Fibroblast of upper back skin (primary cell): ENCODE data around the gene GRIN3B.

Experiments used
- DNase-seq: peaks from one replicate; pipeline ENCODE4 v3.0.0-alpha.2; 2013

Gene GRIN3B

DNA sequence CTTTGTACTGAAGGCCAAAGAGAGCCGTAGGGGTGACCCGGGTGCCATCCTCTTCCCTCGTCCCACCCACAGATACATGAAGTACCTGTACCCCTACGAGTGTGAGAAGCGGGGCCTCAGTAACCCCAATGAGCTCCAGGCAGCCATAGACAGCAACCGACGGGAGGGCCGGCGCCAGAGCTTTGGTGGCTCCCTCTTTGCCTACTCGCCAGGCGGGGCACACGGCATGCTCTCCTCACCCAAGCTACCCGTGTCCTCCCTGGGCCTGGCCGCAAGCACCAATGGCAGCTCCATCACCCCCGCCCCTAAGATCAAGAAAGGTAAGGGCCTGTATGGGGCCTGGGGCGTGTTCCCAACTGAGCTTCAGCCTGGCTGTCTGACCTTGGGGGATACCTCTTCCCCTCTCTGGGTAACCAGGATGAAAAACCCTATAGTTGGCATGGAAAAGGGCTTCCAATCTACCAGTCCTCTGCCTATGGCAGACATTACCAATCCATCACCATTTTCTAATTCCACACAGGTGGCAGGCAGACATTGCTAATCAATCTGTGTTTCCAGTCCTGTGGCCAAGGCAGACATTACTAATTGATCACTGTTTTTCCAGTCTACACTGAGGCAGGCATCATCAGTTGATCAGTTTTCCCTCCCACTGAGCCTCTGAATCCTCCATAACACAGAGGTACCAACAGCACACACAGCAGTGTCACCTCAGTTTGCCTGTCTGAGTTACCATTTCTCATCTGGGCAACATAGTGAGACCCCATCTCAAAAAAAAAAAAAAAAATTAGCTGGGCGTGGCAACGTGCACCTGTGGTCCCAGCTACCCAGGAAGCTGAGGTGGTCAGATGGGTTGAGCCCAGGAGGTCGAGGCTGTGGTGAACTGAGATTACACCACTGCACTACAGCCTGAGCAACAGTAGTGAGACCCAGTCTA lies 35.2 kb upstream of the GRIN3B start:
- no peak for DNase-seq

DNA sequence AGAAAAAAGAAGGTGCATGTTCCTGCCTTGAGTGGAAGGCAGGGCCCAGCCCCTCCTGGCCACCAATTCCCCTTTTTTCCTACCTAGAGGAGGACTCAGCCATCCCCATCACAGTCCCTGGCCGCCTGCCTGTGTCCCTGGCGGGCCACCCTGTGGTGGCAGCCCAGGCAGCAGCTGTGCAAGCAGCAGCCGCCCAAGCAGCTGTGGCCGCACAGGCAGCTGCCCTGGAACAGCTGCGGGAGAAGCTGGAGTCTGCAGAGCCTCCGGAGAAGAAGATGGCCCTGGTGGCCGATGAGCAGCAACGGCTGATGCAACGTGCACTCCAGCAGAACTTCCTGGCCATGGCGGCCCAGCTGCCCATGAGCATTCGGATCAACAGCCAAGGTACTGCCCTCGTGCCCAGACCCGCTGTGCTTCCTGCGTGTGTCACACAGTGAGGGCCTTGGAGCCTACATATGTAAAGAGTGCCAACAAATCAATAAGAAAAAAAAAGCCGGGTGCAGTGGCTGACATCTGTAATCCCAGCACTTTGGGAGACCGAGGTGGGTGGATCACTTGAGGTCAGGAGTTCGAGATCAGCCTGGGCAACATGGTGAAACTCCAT lies 33.6 kb upstream of the GRIN3B start:
- no peak for DNase-seq

DNA sequence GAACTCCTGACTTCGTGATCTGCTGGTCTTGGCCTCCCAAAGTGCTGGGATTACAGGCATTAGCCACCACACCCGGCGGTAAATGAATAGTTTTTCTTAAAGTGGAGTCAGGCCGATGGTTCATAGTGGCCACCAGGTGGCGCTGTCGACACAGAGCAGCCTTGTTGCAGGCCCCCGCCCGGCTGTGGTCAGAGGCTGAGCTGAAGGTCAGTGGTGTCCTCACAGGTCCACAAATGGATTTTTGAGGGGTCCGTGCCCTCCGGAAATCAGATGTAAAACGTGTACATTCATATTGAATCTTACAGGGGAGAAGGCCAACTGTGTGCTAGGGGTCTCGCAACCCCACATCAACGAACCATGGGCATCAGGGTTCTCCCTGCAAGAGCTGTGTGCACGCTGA lies 29.5 kb upstream of the GRIN3B start:
- DNase-seq, result no peak

DNA sequence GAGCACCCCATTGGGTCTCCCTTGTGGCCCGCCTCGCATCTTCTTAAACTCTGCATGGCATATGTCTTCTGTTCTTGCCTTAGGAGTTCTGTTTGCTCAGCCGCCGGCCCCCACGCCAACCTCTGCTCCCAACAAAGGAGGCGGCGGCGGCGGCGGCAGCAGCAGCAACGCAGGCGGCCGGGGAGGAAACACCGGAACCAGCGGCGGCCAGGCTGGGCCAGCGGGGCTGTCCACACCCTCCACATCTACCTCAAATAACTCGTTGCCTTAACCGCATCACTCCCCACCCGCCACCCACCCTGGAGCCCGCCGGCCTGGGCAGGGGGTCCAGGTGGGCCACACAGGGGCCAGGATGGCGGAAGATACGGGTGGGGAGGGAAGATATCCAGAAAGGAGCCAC lies 28.4 kb upstream of the GRIN3B start:
- DNase-seq, result no peak

DNA sequence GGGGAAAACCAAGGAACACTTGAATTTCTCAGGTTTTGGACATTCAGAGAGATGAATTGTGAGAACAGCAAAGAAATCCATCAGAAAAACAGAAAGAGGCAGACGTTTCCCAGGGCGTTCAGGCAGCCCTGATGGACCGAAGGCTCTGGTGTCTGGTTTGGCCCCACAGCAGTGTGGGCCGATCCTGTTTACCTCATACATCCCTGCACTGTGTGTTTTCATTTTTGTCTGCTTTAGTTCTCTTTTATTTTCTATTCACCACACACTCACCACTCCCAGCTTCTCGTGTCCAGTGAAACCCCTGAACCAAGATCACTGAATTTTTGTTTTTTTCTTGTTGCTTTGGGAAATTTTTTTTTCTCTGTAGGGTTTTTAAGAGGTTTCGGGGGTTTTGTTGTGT lies 27.9 kb upstream of the GRIN3B start:
- no peak for DNase-seq

DNA sequence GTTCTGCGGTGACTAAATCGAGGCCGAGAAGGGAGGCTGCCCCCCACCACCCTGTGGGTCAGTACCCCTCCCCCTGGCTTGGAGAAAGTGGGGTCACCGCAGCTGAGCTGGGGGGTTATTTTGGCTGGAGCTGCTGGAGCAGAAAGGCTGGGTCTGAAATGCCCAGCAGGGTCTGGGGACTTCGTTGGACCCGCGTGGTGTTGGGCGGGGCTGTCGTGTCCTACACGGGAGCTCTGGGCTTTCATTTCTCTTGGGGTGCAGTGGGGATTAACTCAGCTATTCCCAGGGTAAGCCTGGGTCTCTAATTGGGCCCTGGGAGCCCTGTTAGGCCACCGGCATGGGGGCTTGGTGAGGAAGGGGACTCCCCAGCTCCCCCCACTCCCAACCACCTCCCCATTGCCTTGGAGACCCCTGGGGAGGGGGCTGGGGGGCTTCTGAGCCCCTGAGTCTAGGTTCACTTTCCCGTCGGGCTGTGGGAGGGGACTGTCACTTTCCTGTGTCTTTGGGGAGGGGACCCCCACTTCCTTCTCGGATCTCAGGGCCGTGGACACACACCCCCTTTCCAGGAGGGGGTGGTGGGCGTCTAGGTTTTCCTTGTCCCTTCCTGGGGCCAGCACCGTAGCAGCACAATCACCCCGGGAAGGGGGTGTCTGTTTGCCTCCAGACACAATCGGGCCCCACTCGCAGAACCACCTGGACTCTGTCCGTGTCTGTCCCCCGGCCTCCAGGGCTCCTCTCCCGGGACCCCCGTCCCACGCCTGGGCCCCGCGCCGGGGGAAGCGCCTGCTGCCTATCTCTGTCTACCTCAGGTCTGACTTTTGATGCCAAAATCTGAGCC lies 26.3 kb upstream of the GRIN3B start:
- no peak for DNase-seq

DNA sequence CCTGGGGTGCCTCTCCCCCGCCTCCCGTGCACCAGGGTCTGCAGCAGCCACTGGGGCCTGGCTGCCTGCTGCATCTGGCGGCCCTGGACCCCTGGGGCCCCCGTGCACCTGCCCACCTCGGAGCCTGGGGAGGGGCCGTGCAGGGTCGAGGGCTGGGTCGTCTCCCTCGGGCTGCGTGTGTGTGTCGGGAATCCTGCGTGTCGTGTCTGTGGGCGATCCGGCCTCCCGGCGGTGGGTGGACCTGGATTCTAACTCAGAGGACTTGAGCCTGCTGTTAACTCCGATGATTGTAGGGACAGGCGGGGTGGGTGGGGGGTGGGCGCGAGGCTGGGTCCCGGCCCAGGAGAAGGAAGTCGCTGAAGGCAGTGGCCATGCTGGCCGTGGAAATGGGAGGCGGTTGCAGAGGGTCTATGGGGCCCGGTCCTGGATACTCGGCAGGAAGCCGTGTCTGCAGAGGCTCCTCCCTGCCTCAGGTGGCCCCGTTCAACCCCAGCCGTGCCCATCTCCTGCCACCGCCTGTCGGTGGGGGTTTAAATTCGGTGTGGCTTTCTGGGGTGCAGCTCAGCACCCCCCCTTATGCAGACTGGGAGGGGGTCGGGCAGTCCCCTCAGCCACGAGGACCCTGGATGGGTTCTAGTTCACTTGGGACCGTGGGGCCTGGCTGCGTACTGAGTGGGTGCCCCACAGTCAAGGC lies 25.5 kb upstream of the GRIN3B start:
- no peak for DNase-seq

DNA sequence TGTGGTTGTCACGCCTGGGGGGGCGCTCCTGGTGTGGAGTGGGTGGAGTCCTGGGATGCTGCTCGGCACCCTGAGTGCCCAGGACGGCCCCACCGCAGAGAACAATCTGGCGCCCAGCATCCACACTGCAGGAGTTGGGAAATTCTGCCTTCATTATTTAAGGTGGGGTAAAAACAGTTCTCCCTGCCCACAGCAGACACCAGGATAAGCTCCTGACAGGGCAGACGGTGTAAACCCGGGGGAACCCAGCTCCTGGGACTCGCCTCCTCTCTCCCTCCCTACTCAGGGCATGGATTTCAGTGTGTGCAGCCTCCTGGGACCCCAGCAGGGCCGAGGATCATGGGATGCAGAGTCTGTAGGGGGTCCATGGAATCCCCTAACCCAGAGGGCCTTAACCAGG lies 23.7 kb upstream of the GRIN3B start:
- no peak for DNase-seq

DNA sequence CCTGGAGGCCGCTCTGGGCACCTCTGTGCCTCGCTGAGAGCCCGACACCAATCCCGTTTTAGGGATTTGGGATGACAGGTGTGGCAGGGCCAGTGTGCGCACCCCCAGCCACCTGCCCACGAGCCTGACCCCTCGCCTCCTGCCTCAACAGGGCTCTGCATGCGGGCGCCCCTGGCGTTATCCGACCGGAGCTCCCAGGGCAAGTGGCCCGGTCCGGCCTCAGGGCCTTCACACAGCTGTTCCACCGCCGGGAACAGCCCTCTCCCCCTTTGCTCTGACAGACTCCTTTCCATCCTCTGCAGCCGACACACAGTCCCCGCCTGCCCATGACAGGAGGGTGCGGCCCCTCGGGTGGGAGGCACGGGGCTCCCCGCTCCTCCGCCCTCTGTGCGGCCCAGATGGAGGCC lies 23.2 kb upstream of the GRIN3B start:
- no peak for DNase-seq

DNA sequence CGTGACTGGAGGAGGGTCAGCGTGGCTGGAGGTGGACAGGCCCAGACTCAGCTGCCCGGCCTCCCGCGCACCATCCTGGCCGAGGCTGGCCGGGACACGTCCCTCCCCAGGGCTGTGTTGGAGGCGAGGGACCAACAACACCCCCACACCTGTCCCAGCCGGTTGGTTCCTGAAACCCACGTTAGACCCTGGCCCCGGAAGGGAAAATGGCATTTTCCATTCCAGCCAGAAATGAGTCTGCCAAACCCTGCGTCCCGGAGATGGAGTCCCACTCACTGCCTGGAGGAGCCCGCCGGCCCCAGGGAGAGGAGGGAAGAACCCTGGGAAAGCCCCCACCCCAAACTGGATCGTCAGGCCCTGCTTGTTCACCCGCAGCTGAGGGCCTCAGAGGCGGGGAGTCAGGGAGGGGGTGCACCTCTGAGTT lies 20.9 kb upstream of the GRIN3B start:
- no peak for DNase-seq

DNA sequence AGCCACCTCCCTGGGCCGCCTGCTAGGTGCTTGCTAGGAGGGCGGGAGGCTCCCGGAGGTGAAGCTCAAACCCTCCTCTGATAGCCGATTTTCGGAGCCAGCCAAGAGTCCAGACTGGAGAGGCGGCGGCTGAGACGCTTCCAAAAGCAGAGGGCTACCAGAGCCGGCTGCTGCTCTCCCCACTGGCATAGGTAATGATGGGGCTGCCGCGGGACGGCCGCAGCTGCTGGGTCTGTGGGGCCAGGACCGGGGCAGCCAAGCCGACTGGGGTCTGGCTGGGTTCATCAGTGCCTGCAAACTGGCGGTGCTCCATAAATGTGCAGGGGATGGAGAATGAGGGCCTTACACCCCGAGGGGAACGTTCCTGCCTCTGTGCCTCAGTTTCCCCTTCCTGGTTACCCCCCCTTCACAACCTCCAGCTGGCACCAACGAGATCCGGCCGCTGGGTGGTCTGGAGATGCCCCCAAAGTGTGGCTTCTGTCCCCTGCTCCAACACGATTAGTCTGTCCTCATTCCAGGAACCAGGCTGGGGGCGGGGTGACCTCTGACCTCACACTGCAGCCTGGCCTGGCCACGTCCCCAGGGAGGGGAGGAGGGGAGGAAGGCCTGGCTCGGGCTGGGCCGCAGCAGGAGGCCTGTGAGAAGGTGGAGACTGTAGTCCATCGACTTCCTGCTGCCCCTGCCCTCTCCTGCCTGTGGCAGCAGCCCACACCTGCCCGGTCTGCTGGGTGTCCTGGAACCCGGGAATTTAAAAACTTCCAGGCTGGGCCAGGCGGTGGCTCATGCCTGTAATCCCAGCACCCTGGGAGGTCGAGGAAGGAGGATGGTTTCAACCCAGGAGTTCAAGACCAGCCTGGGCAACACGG lies 19.9 kb upstream of the GRIN3B start:
- no peak for DNase-seq

DNA sequence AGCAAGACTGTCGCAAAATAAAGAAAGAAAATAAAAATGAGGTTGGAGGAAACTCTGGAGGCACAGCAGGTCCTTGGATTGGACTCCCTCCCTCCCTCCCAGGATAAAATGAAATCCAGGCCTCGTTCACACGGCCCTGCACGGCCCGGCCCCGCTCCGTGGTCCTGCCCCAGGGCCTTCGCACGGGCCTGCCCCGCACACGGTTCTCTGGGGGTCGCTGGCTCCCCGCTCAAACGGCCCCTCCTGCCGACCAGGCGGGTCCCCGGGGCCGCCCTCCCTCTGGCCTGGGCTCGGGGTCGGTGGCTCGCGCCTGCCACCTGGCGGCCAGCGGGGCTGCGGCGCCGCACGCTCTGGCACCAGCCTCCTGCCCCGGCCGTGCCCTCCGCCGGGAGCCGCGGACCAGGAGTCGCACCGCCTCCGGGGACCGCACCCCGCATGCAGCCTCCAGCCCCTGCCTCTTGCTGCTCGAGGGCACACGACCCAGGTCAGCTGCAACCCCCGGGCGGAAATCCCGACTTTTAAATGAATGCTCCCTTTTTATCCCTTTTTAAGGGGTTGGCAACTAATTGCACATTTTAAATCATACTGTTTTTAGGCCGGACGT lies 17.6 kb upstream of the GRIN3B start:
- peak; percentile 41 for DNase-seq

DNA sequence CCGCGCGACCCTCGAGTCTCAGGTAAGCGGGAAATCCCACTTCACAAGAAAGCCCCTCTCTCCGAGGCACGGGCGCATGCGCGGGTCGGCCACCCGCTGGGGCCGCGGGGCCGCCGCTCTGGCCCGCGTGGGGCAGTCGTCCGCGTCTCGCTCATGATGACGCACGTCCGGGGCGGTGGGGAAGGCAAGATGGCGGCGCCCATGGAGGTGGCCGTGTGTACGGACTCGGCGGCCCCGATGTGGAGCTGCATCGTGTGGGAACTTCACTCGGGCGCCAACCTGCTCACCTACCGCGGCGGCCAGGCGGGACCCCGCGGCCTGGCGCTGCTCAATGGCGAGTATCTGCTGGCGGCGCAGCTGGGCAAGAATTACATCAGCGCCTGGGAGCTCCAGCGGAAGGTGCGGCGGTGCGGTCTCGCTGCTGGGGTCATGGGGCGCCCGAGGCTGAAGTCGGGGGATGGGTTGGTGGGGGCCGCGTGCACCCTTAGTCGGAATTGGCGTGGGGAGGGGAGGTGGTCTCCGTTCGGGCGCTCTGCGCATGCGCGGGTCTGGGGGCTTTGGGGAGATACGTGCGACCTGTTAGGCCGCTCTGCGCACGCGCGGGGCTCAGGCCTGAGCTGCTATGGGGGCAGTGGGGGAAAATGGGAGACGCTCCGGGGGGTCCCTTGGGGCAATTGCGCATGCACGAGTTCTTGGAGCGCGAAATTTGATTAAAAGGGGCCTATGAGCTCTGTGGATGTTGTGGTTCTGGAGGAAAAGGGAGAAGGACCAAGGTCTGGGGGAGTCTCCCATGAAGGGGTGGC lies 15.9 kb upstream of the GRIN3B start, which contains the start of gene WDR18:
TSS of gene WDR18 (plus strand) at position 181 of the 803 bp plus-strand sequence. CDS start at position 190, 9 bp downstream.
- DNase-seq, result peak; percentile 89

DNA sequence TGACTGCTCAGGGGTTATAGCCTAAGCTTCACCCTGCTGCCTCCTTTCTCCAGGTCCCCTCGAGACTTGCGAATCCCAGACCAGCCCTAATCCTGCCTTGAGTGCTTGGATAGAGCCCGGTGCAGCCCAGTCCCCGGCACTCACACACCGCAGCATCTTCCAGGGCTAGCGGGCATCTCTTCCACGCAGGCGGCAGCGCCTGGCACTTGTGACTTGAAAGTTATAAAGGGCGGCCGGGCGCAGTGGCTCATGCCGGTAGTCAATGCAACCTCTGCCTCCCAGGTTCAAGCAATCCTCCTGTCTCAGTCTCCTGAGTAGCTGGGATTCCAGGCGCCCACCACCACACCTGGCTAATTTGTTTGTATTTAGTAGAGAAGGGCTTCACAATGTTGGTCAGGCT lies 14.1 kb upstream of the GRIN3B start:
- DNase-seq, result no peak

DNA sequence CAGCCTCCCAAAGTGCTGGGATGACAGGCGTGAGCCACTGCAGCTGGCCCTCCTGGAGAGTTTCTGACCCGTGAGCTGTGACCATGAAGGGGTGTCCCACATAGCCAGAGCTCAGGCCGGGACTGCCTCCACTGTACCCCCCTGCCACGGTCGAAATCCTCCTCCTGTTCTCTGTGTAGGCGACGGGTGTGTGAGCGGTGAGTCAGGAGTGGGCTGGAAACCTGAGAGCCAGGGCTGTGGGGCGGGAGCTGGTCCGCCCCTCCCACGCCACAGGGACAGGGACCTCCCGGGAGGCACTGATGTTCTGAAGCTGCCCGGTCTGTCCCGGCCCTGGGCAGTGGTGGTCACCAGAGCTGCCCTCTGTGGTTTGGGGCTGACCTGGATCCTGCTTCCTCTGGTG lies 12.1 kb upstream of the GRIN3B start:
- no peak for DNase-seq

DNA sequence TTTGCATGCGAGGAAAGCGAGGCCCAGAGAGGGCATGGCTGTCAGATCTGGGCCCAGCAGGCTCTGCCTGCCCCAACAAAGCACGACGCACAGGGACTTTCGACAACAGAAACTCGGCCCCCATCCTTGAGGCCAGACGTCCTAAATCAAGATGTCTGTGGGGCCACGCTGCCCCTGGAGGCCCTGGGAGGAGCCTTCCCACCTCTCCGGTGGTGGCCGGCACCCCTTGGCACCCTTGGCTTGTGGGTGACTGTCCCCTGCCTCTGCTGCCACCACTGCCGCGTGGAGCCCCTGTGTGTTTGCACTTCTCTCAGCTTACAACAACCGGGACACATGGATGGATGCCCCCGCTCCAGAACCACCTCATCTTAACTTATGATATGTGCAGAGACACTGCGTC lies 11.7 kb upstream of the GRIN3B start:
- DNase-seq, result no peak

DNA sequence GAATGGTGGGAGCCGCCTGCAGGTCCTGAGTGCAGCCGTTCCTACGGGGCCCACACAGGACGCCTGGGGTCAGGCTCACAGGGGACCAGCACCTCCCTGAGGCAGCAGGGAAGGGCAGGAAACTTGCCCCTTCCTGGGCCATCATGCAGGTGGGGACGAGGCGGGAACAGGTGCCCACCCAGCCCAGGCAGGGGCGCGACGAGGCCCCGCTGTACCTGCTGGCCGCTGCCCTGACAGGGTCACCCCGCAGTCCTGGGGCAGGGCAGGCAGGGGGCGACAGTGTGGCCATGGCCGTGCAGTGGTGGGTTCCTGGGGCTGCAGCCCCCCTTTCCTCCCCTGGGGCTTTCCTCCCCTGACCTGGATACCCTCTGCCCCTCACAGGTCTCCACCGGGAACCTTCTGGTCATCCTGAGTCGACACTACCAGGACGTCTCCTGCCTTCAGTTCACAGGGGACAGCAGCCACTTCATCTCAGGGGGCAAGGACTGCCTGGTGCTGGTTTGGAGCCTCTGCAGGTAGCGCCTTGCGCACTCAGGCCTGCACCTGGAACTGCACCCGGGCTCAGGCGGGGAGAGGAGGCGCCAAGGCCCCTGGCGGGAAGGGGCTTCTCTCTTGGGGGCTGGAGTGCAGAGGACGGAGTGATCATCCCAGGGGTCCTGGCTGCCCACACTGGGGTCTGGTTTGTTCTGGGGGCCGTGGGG lies 10.7 kb upstream of the GRIN3B start:
- DNase-seq, result no peak

DNA sequence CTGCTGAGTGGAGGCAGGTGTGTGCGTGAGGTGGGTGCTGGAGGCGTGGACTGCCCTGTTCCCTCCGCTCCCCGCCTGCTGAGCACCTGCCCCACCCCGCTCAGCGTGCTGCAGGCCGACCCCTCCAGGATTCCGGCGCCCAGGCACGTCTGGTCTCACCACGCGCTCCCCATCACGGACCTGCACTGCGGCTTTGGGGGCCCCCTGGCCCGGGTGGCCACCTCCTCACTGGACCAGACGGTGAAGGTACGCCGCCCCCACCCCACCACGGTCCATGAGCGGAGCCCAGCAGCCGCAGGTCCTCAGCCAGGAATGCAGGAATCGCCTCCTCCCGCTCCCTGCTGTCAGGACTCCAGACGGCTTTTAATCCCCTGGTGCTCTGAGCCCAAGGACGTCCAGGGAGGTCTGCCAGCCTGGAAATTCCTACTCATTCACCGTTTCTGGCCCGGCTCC lies 10.1 kb upstream of the GRIN3B start:
- no peak for DNase-seq

DNA sequence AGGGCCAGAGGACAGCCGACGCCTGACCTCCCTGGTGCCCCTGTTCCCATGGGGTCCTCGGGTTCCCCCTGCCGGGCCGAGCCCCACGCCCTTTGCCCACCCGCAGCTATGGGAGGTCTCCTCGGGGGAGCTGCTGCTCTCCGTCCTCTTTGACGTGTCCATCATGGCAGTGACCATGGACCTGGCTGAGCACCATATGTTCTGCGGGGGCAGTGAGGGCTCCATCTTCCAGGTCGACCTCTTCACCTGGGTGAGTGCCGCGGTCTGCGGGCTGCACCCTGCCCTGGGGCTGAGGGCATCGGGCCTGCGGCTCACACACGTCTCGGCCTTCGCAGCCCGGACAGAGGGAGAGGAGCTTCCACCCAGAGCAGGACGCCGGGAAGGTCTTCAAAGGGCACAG lies 9.5 kb upstream of the GRIN3B start:
- no peak for DNase-seq
